ENCODE results near the gene STUM.

Gene STUM

GRCh38 chr1:226603022-226603857 is 54.7 kb downstream of the STUM start:
- POLR2A ChIA-PET, result no interaction called here
- CTCF ChIA-PET, result interaction anchor here (0.6 to 1.2 kb wide), 2 partner anchors 52 to 183 kb away, joined by 3 to 7 read pairs; no protein-coding TSS in a partner anchor
- no peak for DNase-seq (ENCODE audit: extremely low spot score)
- TF ChIP-seq ELF4 (IDR thresholded peaks at IDR 0.05) (no peak), FOXA1 (IDR thresholded peaks at IDR 0.05) (no peak), LEF1 (IDR thresholded peaks at IDR 0.05; ENCODE audit: borderline replicate concordance) (no peak), L3MBTL2 (conservative IDR thresholded peaks at IDR 0.05) (no peak), BHLHE40 (IDR thresholded peaks at IDR 0.05; ENCODE audit: borderline replicate concordance) (no peak)

- TF ChIP-seq PKNOX1 (IDR thresholded peaks at IDR 0.05) (peak; percentile 40; the same call in 1 of the 2 replicates), SUZ12 (IDR thresholded peaks at IDR 0.05) (no peak)
- no peak for DNase-seq (ENCODE audit: extremely low spot score)
- POLR2A ChIA-PET, result no interaction called here
- CTCF ChIA-PET, result interaction anchor here (0.6 kb wide), 1 partner anchor 22 kb away, joined by 3 read pairs; no protein-coding TSS in a partner anchor
Measured at GRCh38 chr1:226603858-226604559, 55.4 kb downstream of the STUM start.

GRCh38 chr1:226604560-226605317 is 56.2 kb downstream of the STUM start:
- CTCF ChIA-PET, result no interaction called here
- DNase-seq (ENCODE audit: extremely low spot score), result no peak
- POLR2A ChIA-PET, result interaction anchor here (1.0 kb wide), 1 partner anchor 196 kb away, joined by 3 read pairs; no protein-coding TSS in a partner anchor
- TF ChIP-seq FOXM1 (IDR thresholded peaks at IDR 0.05; ENCODE audit: borderline replicate concordance) (no peak), ARNT (IDR thresholded peaks at IDR 0.05) (no peak), NFRKB (IDR thresholded peaks at IDR 0.05) (no peak), SUZ12 (IDR thresholded peaks at IDR 0.05) (no peak), ELF4 (IDR thresholded peaks at IDR 0.05) (no peak)

- CTCF ChIA-PET, result interaction anchor here (1.6 kb wide), 1 partner anchor 58 kb away, joined by 8 read pairs; no protein-coding TSS in a partner anchor
- no peak for DNase-seq (ENCODE audit: extremely low spot score)
- POLR2A ChIA-PET, result interaction anchor here (1.0 kb wide), 1 partner anchor 197 kb away, joined by 3 read pairs; no protein-coding TSS in a partner anchor
- TF ChIP-seq NFRKB (IDR thresholded peaks at IDR 0.05) (no peak), FOXM1 (IDR thresholded peaks at IDR 0.05; ENCODE audit: borderline replicate concordance) (no peak), L3MBTL2 (conservative IDR thresholded peaks at IDR 0.05) (no peak), TARDBP (IDR thresholded peaks at IDR 0.05) (no peak), ARNT (IDR thresholded peaks at IDR 0.05) (no peak), ELF4 (IDR thresholded peaks at IDR 0.05) (no peak), BHLHE40 (IDR thresholded peaks at IDR 0.05; ENCODE audit: borderline replicate concordance) (no peak), PKNOX1 (IDR thresholded peaks at IDR 0.05) (no peak), FOXK2 (IDR thresholded peaks at IDR 0.05) (no peak), SP1 (IDR thresholded peaks at IDR 0.05) (no peak), HDGF (IDR thresholded peaks at IDR 0.05; ENCODE audit: borderline replicate concordance) (no peak), ZNF384 (IDR thresholded peaks at IDR 0.05) (no peak), CTBP1 (IDR thresholded peaks at IDR 0.05; ENCODE audit: borderline replicate concordance) (no peak)
Measured at GRCh38 chr1:226605318-226605950, 56.9 kb downstream of the STUM start.

- ChIA-PET CTCF (interaction anchor here (0.6 to 1.6 kb wide), 3 partner anchors 20 to 195 kb away, joined by 4 to 8 read pairs (median 4); no protein-coding TSS in a partner anchor), POLR2A (interaction anchor here (0.6 kb wide), 1 partner anchor 93 kb away, joined by 3 read pairs; no protein-coding TSS in a partner anchor)
Measured at GRCh38 chr1:226606311-226607267, 58.0 kb downstream of the STUM start.

More at GRCh38 chr1:226606311-226607267, 58.0 kb downstream of the STUM start:
- DNase-seq (ENCODE audit: extremely low spot score), result no peak
- TF ChIP-seq L3MBTL2 (conservative IDR thresholded peaks at IDR 0.05) (no peak), NFRKB (IDR thresholded peaks at IDR 0.05) (no peak), LEF1 (IDR thresholded peaks at IDR 0.05; ENCODE audit: borderline replicate concordance) (no peak), ARNT (IDR thresholded peaks at IDR 0.05) (no peak), CTBP1 (IDR thresholded peaks at IDR 0.05; ENCODE audit: borderline replicate concordance) (no peak)

All from HEK293T (cell line).